Activated B cell treated with CpG ODN at 0.5 μM for 24 hours (primary cell): ENCODE results near the gene RNASEH2B. TPM values are rescaled to one million over a fixed set of nuclear protein-coding genes. Genes with fewer than 3 reads are reported as not detected.

Experiments
- ATAC-seq: fragments of 200-7000 bp; cut with Tn5 transposase; one replicate; pipeline ENCODE4 v1.10.0; 2021; ENCODE audit warnings: low read depth, mild to moderate bottlenecking, moderate library complexity
- CTCF ChIA-PET: fragments of 350-600 bp; sonication (Branson Sonifier 250); formaldehyde crosslinking; loops from one replicate; lab custom pipeline; 2021; ENCODE audit warnings: antibody characterized with exemption; lab: Charles Lee
- POLR2A ChIA-PET: fragments of 350-600 bp; sonication (Branson Sonifier 250); formaldehyde crosslinking; loops from one replicate; lab custom pipeline; 2021; ENCODE audit warnings: antibody characterized with exemption; lab: Charles Lee
- DNase-seq: peaks from one replicate; pipeline ENCODE4 v3.0.0; 2022
- H3K27ac Mint-ChIP-seq: one replicate; pipeline ENCODE4 v1.8.0; 2020; ENCODE audit warnings: mixed read lengths
- H3K27me3 Mint-ChIP-seq: one replicate; pipeline ENCODE4 v1.8.0; 2021; ENCODE audit warnings: mixed read lengths
- H3K36me3 Mint-ChIP-seq: one replicate; pipeline ENCODE4 v1.8.0; 2021; ENCODE audit warnings: low read depth, mixed read lengths
- H3K4me1 Mint-ChIP-seq: one replicate; pipeline ENCODE4 v1.8.0; 2021; ENCODE audit warnings: mixed read lengths
- H3K4me3 Mint-ChIP-seq: one replicate; pipeline ENCODE4 v1.8.0; 2020; ENCODE audit warnings: mild to moderate bottlenecking, mixed read lengths
- H3K9me3 Mint-ChIP-seq: one replicate; pipeline ENCODE4 v1.8.0; 2020; ENCODE audit warnings: mixed read lengths
- CTCF ChIP-seq: fragments of 200-600 bp; IDR thresholded peaks from one replicate; pipeline ENCODE4 v1.8.0; 2022; ENCODE audit warnings: antibody characterized with exemption, mild to moderate bottlenecking
- intact Hi-C: fragments of 100-400 bp; cut with micrococcal nuclease; formaldehyde crosslinking; loops from one replicate; pipeline ENCODE4 v1.15.1; 2024
- total RNA-seq: library from RNA; stranded (reverse); gene quantifications from 2 replicates; pipeline ENCODE4 v1.2.3, GENCODE V29; 2022

RNASEH2B gene
- total RNA-seq, 1 donor from 2014 or later = 103 TPM

GRCh38 chr13:50898338-50898737, 11.3 kb upstream of the RNASEH2B start:
- no peaks in the 10 kb centered on the region for H3K27me3 Mint-ChIP-seq
- ATAC-seq = peak; percentile 43
- no peak for DNase-seq
- CTCF ChIA-PET = interaction anchor here (0.9 kb wide), 1 partner anchor 11 kb away, joined by 3 read pairs; the partner anchor contains the start of gene RNASEH2B
- peak overlapping the region; percentile 46 for H3K27ac Mint-ChIP-seq
- peaks cover 3% of the 10 kb centered on the region for H3K9me3 Mint-ChIP-seq
- intact Hi-C loops = no loop called here
- no peak for TF ChIP-seq CTCF
- H3K36me3 Mint-ChIP-seq = no peaks in the 10 kb centered on the region
- POLR2A ChIA-PET = interaction anchor here (0.5 to 1.3 kb wide), 4 partner anchors 11 to 902 kb away, joined by 3 to 7 read pairs (median 4); partner anchors contain the start of genes RNASEH2B and TRIM13
- H3K4me1 Mint-ChIP-seq = peaks cover 27% of the 10 kb centered on the region
- no peak overlapping the region for H3K4me3 Mint-ChIP-seq

DNA sequence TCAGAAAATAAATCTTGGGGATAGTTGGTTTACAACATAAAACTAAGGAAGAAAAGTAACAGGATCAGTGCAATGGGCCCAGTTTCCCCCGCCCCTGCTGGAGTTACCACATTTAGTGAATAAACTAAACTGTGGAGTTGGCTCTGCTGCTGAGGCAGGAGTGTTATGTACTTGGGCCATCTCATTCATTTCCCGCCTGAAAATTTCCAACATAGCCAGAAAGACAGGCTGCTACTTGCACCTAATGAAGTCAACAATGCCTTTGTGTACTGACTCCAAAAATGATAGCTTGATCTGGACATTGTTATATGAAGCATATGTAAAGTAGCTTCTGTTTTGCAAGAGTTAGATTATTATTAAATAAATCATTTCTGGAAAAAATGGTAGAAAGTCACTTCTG, 7.9 kb upstream of the RNASEH2B start:
- POLR2A ChIA-PET = interaction anchor here (1.3 to 2.0 kb wide), 2 partner anchors 9 to 10 kb away, joined by 4 to 10 read pairs; no protein-coding TSS in a partner anchor
- H3K27ac Mint-ChIP-seq = no peak overlapping the region
- no peak overlapping the region for H3K4me3 Mint-ChIP-seq
- H3K4me1 Mint-ChIP-seq = peaks cover 9% of the 10 kb centered on the region
- ATAC-seq (no peak), DNase-seq (no peak)
- intact Hi-C loops = no loop called here
- TF ChIP-seq CTCF = no peak
- no peaks in the 10 kb centered on the region for H3K36me3 Mint-ChIP-seq
- CTCF ChIA-PET = interaction anchor here (1.2 kb wide), 1 partner anchor 10 kb away, joined by 3 read pairs; no protein-coding TSS in a partner anchor
- H3K27me3 Mint-ChIP-seq = no peaks in the 10 kb centered on the region
- no peaks in the 10 kb centered on the region for H3K9me3 Mint-ChIP-seq

DNA sequence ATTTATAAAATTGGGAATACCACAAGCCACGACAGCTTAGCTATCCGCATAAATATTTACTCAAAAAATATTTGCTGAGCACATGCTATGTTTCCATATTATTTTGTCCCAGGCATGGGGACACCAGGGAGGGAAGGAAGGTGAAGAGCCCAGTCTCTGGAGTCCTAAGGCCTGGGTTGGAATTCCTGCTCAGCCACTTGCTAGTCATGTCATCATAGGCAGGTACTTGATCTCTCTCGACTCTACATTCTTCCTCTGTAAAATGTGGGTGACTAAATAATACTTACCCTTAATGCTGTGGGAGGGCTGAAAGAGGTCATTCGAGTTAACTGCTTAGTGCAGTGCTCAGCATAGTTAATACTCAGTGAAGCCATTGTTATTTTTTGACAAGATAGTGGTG, 4.3 kb upstream of the RNASEH2B start:
- Mint-ChIP-seq H3K27me3 (no peaks in the 10 kb centered on the region), H3K4me1 (peaks cover 16% of the 10 kb centered on the region), H3K36me3 (no peaks in the 10 kb centered on the region), H3K4me3 (no peak overlapping the region), H3K27ac (no peak overlapping the region), H3K9me3 (no peaks in the 10 kb centered on the region)
- no peak for ATAC-seq
- ChIA-PET CTCF (no interaction called here), POLR2A (no interaction called here)
- intact Hi-C loops = no loop called here
- no peak for TF ChIP-seq CTCF
- DNase-seq = no peak

DNA sequence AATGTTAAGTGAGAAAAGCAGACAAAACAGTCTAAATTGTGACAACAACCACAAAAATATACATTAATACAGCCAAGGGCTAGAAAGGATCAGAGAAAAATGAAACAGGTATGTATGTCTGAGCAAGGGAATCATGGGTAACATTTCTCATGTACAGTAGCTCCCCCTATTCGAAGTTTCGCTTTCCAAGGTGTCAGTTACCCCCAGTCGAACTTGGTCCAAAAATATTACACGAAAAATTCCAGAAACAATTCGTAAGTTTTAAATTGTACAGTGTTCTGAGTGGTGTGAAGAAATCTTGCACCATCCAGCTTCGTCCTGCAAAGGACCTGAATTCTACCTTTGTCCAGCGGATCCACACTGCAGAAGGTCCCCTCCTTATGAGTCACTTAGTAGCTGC, 1.8 kb upstream of the RNASEH2B start:
- Mint-ChIP-seq H3K36me3 (no peaks in the 10 kb centered on the region), H3K4me3 (no peak overlapping the region), H3K27ac (peak overlapping the region; percentile 71), H3K9me3 (no peaks in the 10 kb centered on the region), H3K4me1 (peaks cover 38% of the 10 kb centered on the region), H3K27me3 (no peaks in the 10 kb centered on the region)
- TF ChIP-seq CTCF = no peak
- POLR2A ChIA-PET = interaction anchor here (0.6 to 9.1 kb wide), 5 partner anchors 14 to 910 kb away, joined by 3 to 219 read pairs (median 8); no protein-coding TSS in a partner anchor
- no peak for ATAC-seq
- DNase-seq = no peak
- intact Hi-C loops = no loop called here
- CTCF ChIA-PET = interaction anchor here (0.8 to 0.9 kb wide), 2 partner anchors 107 to 911 kb away, joined by 4 read pairs; partner anchors contain the start of gene TRIM13

GRCh38 chr13:50908371-50908770, 1.2 kb upstream of the RNASEH2B start:
- Mint-ChIP-seq H3K36me3 (no peaks in the 10 kb centered on the region), H3K4me1 (peaks cover 39% of the 10 kb centered on the region), H3K27me3 (no peaks in the 10 kb centered on the region), H3K4me3 (peak overlapping the region; percentile 52), H3K9me3 (no peaks in the 10 kb centered on the region), H3K27ac (peak overlapping the region; percentile 71)
- ChIA-PET CTCF (interaction anchor here (0.8 kb wide), 1 partner anchor 911 kb away, joined by 4 read pairs; the partner anchor contains the start of gene TRIM13), POLR2A (interaction anchor here (0.6 to 9.1 kb wide), 6 partner anchors 15 to 780 kb away, joined by 4 to 219 read pairs (median 10); no protein-coding TSS in a partner anchor)
- TF ChIP-seq CTCF = no peak
- ATAC-seq (no peak), DNase-seq (no peak)
- intact Hi-C loops = no loop called here
